GM12873 (cell line): Measurements from ENCODE around the gene PLIN4.

Experiments used
- CTCF ChIP-seq: IDR thresholded peaks from 2 replicates; pipeline ENCODE4 v1.5.1; 2012; ENCODE audit warnings: low read depth, mild to moderate bottlenecking, moderate library complexity, low read length, control low read depth; ENCODE audit not compliant: insufficient read depth; ENCODE audit errors: missing control alignments

PLIN4 gene

GRCh38 chr19:4511300-4512054 lies 6.8 kb downstream of the PLIN4 start:
- no peak for TF ChIP-seq CTCF

- no peak for TF ChIP-seq CTCF
These were observed 7.6 kb downstream of the PLIN4 start for GRCh38 chr19:4510435-4511255.

- no peak for TF ChIP-seq CTCF
These were observed 9.6 kb downstream of the PLIN4 start for GRCh38 chr19:4508698-4509097.

- no peak for TF ChIP-seq CTCF
These were observed 10.5 kb downstream of the PLIN4 start for GRCh38 chr19:4507804-4508203.

GRCh38 chr19:4507150-4507452 lies 11.2 kb downstream of the PLIN4 start:
- no peak for TF ChIP-seq CTCF

- TF ChIP-seq CTCF = no peak
These were observed 11.7 kb downstream of the PLIN4 start for GRCh38 chr19:4506449-4507149.
